Inflammatory macrophage treated with lipopolysaccharide for 1 hour (primary cell): ENCODE measurements around the gene MYOZ3.

Experiments
- DNase-seq, 2 donors: peaks; one replicate each; pipeline ENCODE4 v3.0.0-alpha.2; 2020 to 2022

MYOZ3 gene

DNA sequence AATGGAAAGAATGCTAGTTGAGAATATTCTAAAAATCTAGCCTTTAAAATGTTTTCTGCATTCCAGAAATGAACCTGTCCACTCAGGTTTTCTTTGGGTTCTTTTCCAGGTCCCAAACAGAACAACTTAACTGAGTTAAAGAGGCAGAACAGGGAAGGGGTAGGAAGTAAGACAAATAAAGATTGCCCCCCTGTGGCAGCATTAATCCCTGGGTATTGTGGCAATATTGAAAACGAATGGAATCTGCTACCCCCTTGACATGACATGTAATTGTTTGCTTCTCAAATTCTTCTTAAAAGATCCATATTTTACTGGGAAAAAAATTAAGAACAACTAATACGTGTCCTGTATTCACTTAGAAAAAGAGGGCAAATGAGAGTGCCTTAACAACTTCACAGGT, 49.1 kb downstream of the MYOZ3 start:
- DNase-seq, result no peak

DNA sequence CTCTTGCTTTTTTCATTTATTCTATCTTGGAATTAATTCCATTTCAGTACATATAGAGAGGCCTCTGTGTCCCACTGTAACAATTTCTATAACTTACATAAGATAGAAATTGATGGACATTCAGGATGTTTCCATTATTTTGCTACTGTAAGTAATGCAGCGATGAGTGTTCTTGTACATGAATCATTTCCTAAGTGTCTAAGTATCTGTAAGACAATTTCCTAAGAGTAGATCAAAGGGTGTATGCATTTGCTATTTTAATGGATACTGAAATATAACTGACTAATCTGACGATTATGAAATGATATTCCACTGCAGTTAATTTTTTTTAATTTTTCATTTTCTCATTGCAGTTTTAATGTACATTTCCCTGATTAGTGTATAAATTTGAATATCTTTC, 62.8 kb downstream of the MYOZ3 start:
- DNase-seq, result no peak
